SU-DHL-6 (cell line): Measurements from ENCODE around the gene PDCD6IP.
A peak's percentile ranks its signal among the peaks of the same experiment; 100 is the strongest.

Source experiments
- H2AFZ ChIP-seq: fragments of 200-600 bp; sonication (generic); 2 replicates; pipeline ENCODE4 v1.6.1; 2014; ENCODE audit warnings: low read depth, mild to moderate bottlenecking, moderate library complexity, mixed read lengths, antibody characterized with exemption, low read length; ENCODE audit not compliant: severe bottlenecking
- H3F3A ChIP-seq: fragments of 200-600 bp; shearing (Covaris generic); 2 replicates; pipeline ENCODE4 v1.6.0; 2016; ENCODE audit warnings: antibody characterized with exemption, mild to moderate bottlenecking; ENCODE audit not compliant: insufficient read depth
- H3K27ac ChIP-seq: fragments of 200-600 bp; sonication (generic); 2 replicates; pipeline ENCODE4 v1.5.1; 2016; ENCODE audit warnings: low read depth, mild to moderate bottlenecking, low read length, moderate library complexity, mixed read lengths
- H3K27me3 ChIP-seq: fragments of 200-600 bp; sonication (generic), shearing (Covaris generic); 2 replicates; pipeline ENCODE4 v1.6.0; 2014; ENCODE audit warnings: mild to moderate bottlenecking, low read length
- H3K36me3 ChIP-seq: fragments of 200-600 bp; sonication (generic); 2 replicates; pipeline ENCODE4 v1.6.1; 2014; ENCODE audit warnings: mild to moderate bottlenecking, low read length, mixed read lengths
- H3K4me2 ChIP-seq: fragments of 300-600, 200-600 bp; shearing (Covaris generic), sonication (generic); 2 replicates; pipeline ENCODE4 v1.6.0; 2014; ENCODE audit warnings: low read length, low read depth, mild to moderate bottlenecking; ENCODE audit not compliant: poor library complexity, severe bottlenecking
- H3K4me3 ChIP-seq: fragments of 200-600 bp; sonication (generic); 2 replicates; pipeline ENCODE4 v1.5.1; 2014; ENCODE audit warnings: antibody characterized with exemption, low read length, mild to moderate bottlenecking, mixed read lengths; ENCODE audit not compliant: insufficient read depth, poor library complexity, severe bottlenecking
- H3K79me2 ChIP-seq: fragments of 200-600 bp; sonication (generic); 2 replicates; pipeline ENCODE4 v1.6.1; 2014; ENCODE audit warnings: mild to moderate bottlenecking, low read length, moderate library complexity; ENCODE audit not compliant: insufficient read depth
- H3K9ac ChIP-seq: fragments of 200-600 bp; sonication (generic); 2 replicates; pipeline ENCODE4 v1.7.0; 2014; ENCODE audit warnings: mild to moderate bottlenecking, low read length
- H3K9me2 ChIP-seq: fragments of 200-600 bp; sonication (generic); replicated peaks from 2 replicates; pipeline ENCODE4 v1.6.1; 2014; ENCODE audit warnings: low read length; ENCODE audit not compliant: insufficient read depth
- H3K9me3 ChIP-seq: fragments of 200-600 bp; sonication (generic); 2 replicates; pipeline ENCODE4 v1.6.1; 2014; ENCODE audit warnings: low read length, mixed read lengths; ENCODE audit not compliant: insufficient read depth
- H4K20me1 ChIP-seq: fragments of 200-600 bp; sonication (generic); 2 replicates; pipeline ENCODE4 v1.6.1; 2014; ENCODE audit warnings: low read depth, mild to moderate bottlenecking, antibody characterized with exemption, low read length, moderate library complexity, mixed read lengths
- CTCF ChIP-seq: fragments of 200-600 bp; sonication (generic); IDR thresholded peaks from one replicate; pipeline ENCODE4 v1.5.1; 2017; ENCODE audit warnings: antibody characterized with exemption, mild to moderate bottlenecking, low read length, moderate library complexity; ENCODE audit not compliant: insufficient read depth, poor library complexity, severe bottlenecking
- EZH2phosphoT487 ChIP-seq: fragments of 200-600 bp; sonication (generic), shearing (Covaris generic); conservative IDR thresholded peaks from 2 replicates; pipeline ENCODE4 v1.6.1; 2018; ENCODE audit warnings: mild to moderate bottlenecking, antibody characterized with exemption, low read length, moderate library complexity, mixed read lengths

The PDCD6IP gene

GRCh38 chr3:33798418-33799201 is at the start of gene PDCD6IP:
Gene PDCD6IP, plus strand, starts transcription at chr3:33798630. Its CDS starts 99 bp downstream, at chr3:33798729.
- peak within 1 kb of the TSS; percentile 56 for H3K27ac ChIP-seq
- H4K20me1 ChIP-seq: peaks cover 5% of the 10 kb centered on the region; the same call in 1 of the 2 replicates
- TF ChIP-seq EZH2phosphoT487 (no peak), CTCF (no peak)
- H3K4me2 ChIP-seq: peak within 1 kb of the TSS; percentile 90
- H3K79me2 ChIP-seq: peaks cover 49% of the 10 kb centered on the region
- peaks cover 19% of the 10 kb centered on the region for H3K36me3 ChIP-seq
- H3K9ac ChIP-seq: peak within 1 kb of the TSS; percentile 77
- H3F3A ChIP-seq: 0 out of 2 replicates have a peak, but pooled peaks cover 1% of the 10 kb centered on the region
- H3K4me3 ChIP-seq: peak within 1 kb of the TSS; percentile 72
- H3K9me2 ChIP-seq: no peaks in the 10 kb centered on the region
- no peaks in the 10 kb centered on the region for H3K27me3 ChIP-seq
- peaks cover 6% of the 10 kb centered on the region; the same call in 1 of the 2 replicates for H3K9me3 ChIP-seq
- H2AFZ ChIP-seq: peak within 1 kb of the TSS; percentile 94

GRCh38 chr3:33749546-33750210 is 48.8 kb upstream of the PDCD6IP start:
- no peaks in the 10 kb centered on the region for H3K9me3 ChIP-seq
- H3K79me2 ChIP-seq: no peaks in the 10 kb centered on the region
- H3F3A ChIP-seq: no peaks in the 10 kb centered on the region
- H3K36me3 ChIP-seq: no peaks in the 10 kb centered on the region
- no peak for TF ChIP-seq EZH2phosphoT487
- TF ChIP-seq CTCF: no peak
- H3K27ac ChIP-seq: no peak overlapping the region
- no peak overlapping the region for H3K4me3 ChIP-seq
- no peaks in the 10 kb centered on the region for H3K9me2 ChIP-seq
- H3K27me3 ChIP-seq: no peaks in the 10 kb centered on the region
- no peak overlapping the region for H3K4me2 ChIP-seq
- no peak overlapping the region for H2AFZ ChIP-seq
- no peaks in the 10 kb centered on the region for H4K20me1 ChIP-seq
- H3K9ac ChIP-seq: no peak overlapping the region

- H3K9me2 ChIP-seq: no peaks in the 10 kb centered on the region
- H3K36me3 ChIP-seq: no peaks in the 10 kb centered on the region
- no peak overlapping the region for H2AFZ ChIP-seq
- H3K4me2 ChIP-seq: no peak overlapping the region
- no peaks in the 10 kb centered on the region for H4K20me1 ChIP-seq
- no peaks in the 10 kb centered on the region for H3K27me3 ChIP-seq
- H3K79me2 ChIP-seq: no peaks in the 10 kb centered on the region
- no peak overlapping the region for H3K9ac ChIP-seq
- no peak overlapping the region for H3K4me3 ChIP-seq
- no peaks in the 10 kb centered on the region for H3F3A ChIP-seq
- TF ChIP-seq CTCF (no peak), EZH2phosphoT487 (no peak)
- H3K27ac ChIP-seq: no peak overlapping the region
- peaks cover 4% of the 10 kb centered on the region; the same call in 1 of the 2 replicates for H3K9me3 ChIP-seq
Measured at GRCh38 chr3:33750211-33750548, 48.2 kb upstream of the PDCD6IP start.
